H1 (cell line): ENCODE results near the gene PLSCR3.

ENCODE experiments used
- CEBPB ChIP-seq: IDR thresholded peaks from 2 replicates; pipeline ENCODE4 v1.6.1; 2012; ENCODE audit warnings: low read depth, low read length
- CHD1 ChIP-seq: IDR thresholded peaks from 2 replicates; pipeline ENCODE4 v1.6.1; 2012; ENCODE audit warnings: low read depth, low read length, improper control_type of control experiment
- EP300 ChIP-seq, 2 experiments: IDR thresholded peaks; 1 replicate in 1 of 2; 2 replicates in 1 of 2; pipeline ENCODE4 v1.6.1; 2011 to 2012; ENCODE audit warnings: low read depth in 2 of 2, low read length in 2 of 2, mild to moderate bottlenecking in 2 of 2, borderline replicate concordance in 1 of 2, inconsistent platforms in 1 of 2, moderate library complexity in 1 of 2
- EZH2 ChIP-seq: fragments of 200-600 bp; sonication (generic); IDR thresholded peaks from 2 replicates; pipeline ENCODE4 v1.7.1; 2012; ENCODE audit warnings: low read depth, mild to moderate bottlenecking, moderate library complexity, low read length, inconsistent platforms; ENCODE audit not compliant: severe bottlenecking
- NRF1 ChIP-seq: IDR thresholded peaks from 2 replicates; pipeline ENCODE4 v1.6.1; 2011; ENCODE audit warnings: mild to moderate bottlenecking, low read depth, low read length, improper control_type of control experiment
- POLR2A ChIP-seq, 2 experiments: IDR thresholded peaks; 1 replicate in 1 of 2; 2 replicates in 1 of 2; pipeline ENCODE4 v1.6.1; 2011; ENCODE audit warnings: low read depth in 2 of 2, low read length in 2 of 2, mild to moderate bottlenecking in 2 of 2; ENCODE audit errors: control extremely low read depth in 1 of 2
- POLR2AphosphoS5 ChIP-seq: IDR thresholded peaks from 2 replicates; pipeline ENCODE4 v1.6.1; 2011; ENCODE audit warnings: low read depth, low read length
- TEAD4 ChIP-seq: IDR thresholded peaks from 2 replicates; pipeline ENCODE4 v1.6.1; 2012; ENCODE audit warnings: low read depth, low read length, inconsistent platforms, mixed read lengths
- YY1 ChIP-seq: IDR thresholded peaks from 2 replicates; pipeline ENCODE4 v1.6.1; 2011; ENCODE audit warnings: low read depth, mild to moderate bottlenecking, low read length
- TF ChIP-seq, protein P1 (sequence below), 3 experiments: IDR thresholded peaks; 1 replicate in 2 of 3; 2 replicates in 1 of 3; pipeline versions ENCODE4 v1.5.1 to v1.6.1; 2011; ENCODE audit warnings: low read length in 3 of 3, mild to moderate bottlenecking in 3 of 3, inconsistent platforms in 2 of 3, low read depth in 1 of 3, moderate library complexity in 1 of 3; ENCODE audit not compliant: insufficient read depth in 1 of 3; ENCODE audit errors: control extremely low read depth in 1 of 3

DNA sequence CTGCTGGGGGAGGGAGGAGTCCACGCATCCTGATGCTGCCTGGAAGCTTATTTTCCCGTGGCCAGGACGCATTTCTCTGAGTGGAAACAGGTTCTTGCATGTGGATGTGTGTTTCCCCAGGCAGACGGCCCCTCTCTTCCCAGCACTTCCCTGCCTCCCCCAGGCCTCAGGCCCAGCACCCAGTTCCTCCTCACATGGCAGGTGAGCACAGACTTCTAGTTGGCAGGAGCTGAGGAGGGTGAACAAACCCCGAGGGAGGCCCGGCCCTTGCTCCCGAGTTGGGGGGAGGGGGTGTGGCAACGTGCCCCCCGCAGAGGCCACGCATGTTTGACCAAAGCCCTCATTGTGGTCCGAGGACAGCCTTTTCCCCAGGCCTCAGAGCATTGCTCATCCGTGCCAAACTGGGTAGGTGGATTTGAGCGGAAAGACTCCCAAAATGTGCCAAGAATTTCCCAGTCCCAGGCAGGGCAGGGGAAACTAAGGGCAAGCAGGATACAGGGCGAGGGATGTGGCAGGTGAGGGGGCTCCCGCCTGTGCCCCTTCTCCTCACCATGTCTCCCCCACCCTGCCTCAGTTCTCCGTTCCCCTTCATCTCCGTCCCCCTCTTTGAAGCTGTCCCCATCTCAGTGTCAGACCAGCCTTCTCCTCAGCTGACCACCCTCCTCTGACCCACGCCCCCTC lies 24.3 kb upstream of the PLSCR3 start:
- TF ChIP-seq NRF1 (no peak), EP300 (IDR thresholded peaks at IDR 0.05; ENCODE audit: borderline replicate concordance in 1 of 2, low read depth in 2 of 2, low read length in 2 of 2) (no peak), POLR2AphosphoS5 (no peak), CEBPB (no peak), POLR2A (IDR thresholded peaks at IDR 0.05; ENCODE audit: control extremely low read depth in 1 of 2, low read depth in 2 of 2, low read length in 2 of 2) (no peak), YY1 (no peak), CHD1 (no peak), EZH2 (no peak), TEAD4 (no peak)
- TF ChIP-seq, protein P1, sequence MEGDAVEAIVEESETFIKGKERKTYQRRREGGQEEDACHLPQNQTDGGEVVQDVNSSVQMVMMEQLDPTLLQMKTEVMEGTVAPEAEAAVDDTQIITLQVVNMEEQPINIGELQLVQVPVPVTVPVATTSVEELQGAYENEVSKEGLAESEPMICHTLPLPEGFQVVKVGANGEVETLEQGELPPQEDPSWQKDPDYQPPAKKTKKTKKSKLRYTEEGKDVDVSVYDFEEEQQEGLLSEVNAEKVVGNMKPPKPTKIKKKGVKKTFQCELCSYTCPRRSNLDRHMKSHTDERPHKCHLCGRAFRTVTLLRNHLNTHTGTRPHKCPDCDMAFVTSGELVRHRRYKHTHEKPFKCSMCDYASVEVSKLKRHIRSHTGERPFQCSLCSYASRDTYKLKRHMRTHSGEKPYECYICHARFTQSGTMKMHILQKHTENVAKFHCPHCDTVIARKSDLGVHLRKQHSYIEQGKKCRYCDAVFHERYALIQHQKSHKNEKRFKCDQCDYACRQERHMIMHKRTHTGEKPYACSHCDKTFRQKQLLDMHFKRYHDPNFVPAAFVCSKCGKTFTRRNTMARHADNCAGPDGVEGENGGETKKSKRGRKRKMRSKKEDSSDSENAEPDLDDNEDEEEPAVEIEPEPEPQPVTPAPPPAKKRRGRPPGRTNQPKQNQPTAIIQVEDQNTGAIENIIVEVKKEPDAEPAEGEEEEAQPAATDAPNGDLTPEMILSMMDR (IDR thresholded peaks at IDR 0.05; ENCODE audit: control extremely low read depth in 1 of 3, insufficient read depth in 1 of 3, low read depth in 1 of 3, low read length in 3 of 3) = no peak
